Spleen (tissue), 11 donors: ENCODE data around the gene SLC8A2. TPM values are rescaled to one million over a fixed set of nuclear protein-coding genes. Genes with fewer than 3 reads are reported as not detected.
"Not testable (repeated sequence)": the region's sequence is repeated elsewhere in the genome, so short reads cannot be mapped to it uniquely, and the experiment has no call there.

Experiments used
- DNase-seq: peaks from one replicate; pipeline ENCODE4 v3.0.0-alpha.2; 2020
- H3K27ac ChIP-seq, 8 donors: fragments of 200-600 bp; sonication (generic) in 7 of 8; 1 replicate in 4 of 8; 2 replicates in 4 of 8; pipeline versions ENCODE4 v1.5.0 to v1.8.0; 2016 to 2021; ENCODE audit warnings: inconsistent platforms in 4 of 8, mild to moderate bottlenecking in 4 of 8, moderate library complexity in 1 of 8
- H3K27me3 ChIP-seq, 7 donors: fragments of 200-600 bp; sonication (generic) in 6 of 7; replicated peaks in 1 of 7; 1 replicate in 4 of 7; 2 replicates in 3 of 7; pipeline versions ENCODE4 v1.5.0 to v1.8.0; 2016 to 2021; ENCODE audit warnings: inconsistent platforms in 3 of 7, mild to moderate bottlenecking in 1 of 7
- H3K36me3 ChIP-seq, 6 donors: fragments of 200-600 bp; sonication (generic) in 5 of 6; 1 replicate in 4 of 6; 2 replicates in 2 of 6; pipeline versions ENCODE4 v1.5.0 to v1.8.0; 2016 to 2021; ENCODE audit warnings: inconsistent platforms in 2 of 6
- H3K4me1 ChIP-seq, 6 donors: fragments of 200-600 bp; sonication (generic) in 5 of 6; 1 replicate in 3 of 6; 2 replicates in 3 of 6; pipeline versions ENCODE4 v1.5.0 to v1.8.0; 2016 to 2021; ENCODE audit warnings: inconsistent platforms in 3 of 6
- H3K4me3 ChIP-seq, 8 donors: fragments of 200-600 bp; sonication (generic) in 7 of 8; 1 replicate in 4 of 8; 2 replicates in 4 of 8; pipeline versions ENCODE4 v1.5.0 to v1.8.0; 2016 to 2021; ENCODE audit warnings: inconsistent platforms in 4 of 8, mild to moderate bottlenecking in 4 of 8, moderate library complexity in 2 of 8
- H3K9me3 ChIP-seq, 8 donors: fragments of 200-600 bp; sonication (generic) in 7 of 8; 1 replicate in 4 of 8; 2 replicates in 4 of 8; pipeline versions ENCODE4 v1.5.0 to v1.8.0; 2016 to 2021; ENCODE audit warnings: inconsistent platforms in 4 of 8
- CTCF ChIP-seq, 11 experiments: fragments of 200-600 bp in 7 of 11; fragments of 450-650 bp in 4 of 11; sonication (generic) in 4 of 11; IDR thresholded peaks in 8 of 11; conservative IDR thresholded peaks in 3 of 11; 1 replicate in 7 of 11; 2 replicates in 4 of 11; pipeline versions ENCODE4 v1.4.0 to v1.8.0; 2016 to 2021; ENCODE audit warnings: antibody characterized with exemption in 11 of 11, inconsistent platforms in 4 of 11, mild to moderate bottlenecking in 1 of 11
- POLR2A ChIP-seq, 3 donors: fragments of 450-650 bp; IDR thresholded peaks; one replicate each; pipeline ENCODE4 v1.5.1; 2017; ENCODE audit warnings: antibody characterized with exemption in 3 of 3, mild to moderate bottlenecking in 1 of 3
- POLR2AphosphoS5 ChIP-seq, 3 donors: sonication (generic); formaldehyde crosslinking; IDR thresholded peaks; one replicate each; pipeline ENCODE4 v1.5.1; 2017; ENCODE audit warnings: antibody characterized with exemption in 3 of 3
- WGBS, 5 donors: extraction: QIAGEN DNeasy Blood & Tissue Kit in 3 of 5; methylation state at CpG; one replicate each; pipeline versions ENCODE4 v1.1.5 to v1.1.7; 2013 to 2018; 5-methylcytosine and 5-hydroxymethylcytosine counted together
- intact Hi-C: fragments of 100-400 bp; cut with DNase I; formaldehyde crosslinking; loops from one replicate; pipeline ENCODE4 v1.15.0; 2023; ENCODE audit warnings: low total_unique reads
- polyA plus RNA-seq, 3 donors: library from polyadenylated mRNA; stranded (reverse); fragments of 200-250 nt; gene quantifications; one replicate each; pipeline ENCODE4 v1.2.1, GENCODE V29; 2013
- total RNA-seq, 7 donors: library from RNA; depleted of rRNA in 3 of 7; stranded (reverse); fragments of >200 nt in 3 of 7; fragmentation: NEBNext Ultra II Directional in 4 of 7; extraction: Animal tissue kit (Norgen Biotek cat#: 25700) in 4 of 7; gene quantifications; one replicate each; pipeline versions ENCODE4 v1.1.0 to v1.2.1, GENCODE V29; 2016 to 2021
- donor health status: healthy with polysubstance abuse.
- donor health status: DM: no; HTN: no; CAD: no; lungs with moderate emphysema.
- donor health status: DM: no; HTN: no; CAD: no.
- donor health status: Bipolar disorder and iron deficiency.
- donor health status: healthy.
- donor health status: DM: no; HTN: no; CAD: no.
- donor health status: DM: yes; HTN: yes; CAD: no.

The SLC8A2 gene
- total and polyA plus RNA-seq, 10 donors: 0.02 to 0.19 TPM; not detected in 8

GRCh38 chr19:47391510-47392223 lies 80.0 kb downstream of the SLC8A2 start:
- peak; percentile 94 for DNase-seq
- no peaks in the 10 kb centered on the region for H3K9me3 ChIP-seq
- no peaks in the 10 kb centered on the region for H3K36me3 ChIP-seq
- H3K4me3 ChIP-seq: no peak overlapping the region
- peak overlapping the region in 1 of 8 donors; percentile 91 for H3K27ac ChIP-seq
- peaks cover 0 to 44% (median 9%) of the 10 kb centered on the region in 6 donors for H3K4me1 ChIP-seq
- WGBS, 5 donors: 30 to 35% (median 31%) methylated on average over 15 of the region's 15 CpGs
- peaks cover 0 to 5% (median 0%) of the 10 kb centered on the region in 7 donors for H3K27me3 ChIP-seq
- intact Hi-C loops: loop anchor here (5.0 kb wide), 1 partner anchor 94 kb away; no protein-coding TSS in a partner anchor
- TF ChIP-seq POLR2AphosphoS5 (IDR thresholded peaks at IDR 0.05) (peak in 2 of 3 donors; percentile 18 to 21), CTCF (IDR thresholded peaks at IDR 0.05 in 8 of 11, conservative IDR thresholded peaks at IDR 0.05 in 3 of 11) (peak; percentile 87 to 97 (median 93)), POLR2A (IDR thresholded peaks at IDR 0.05) (no peak)

GRCh38 chr19:47390533-47391488 lies 80.9 kb downstream of the SLC8A2 start:
- Histone ChIP-seq H3K4me1 (peaks cover 0 to 45% (median 9%) of the 10 kb centered on the region in 6 donors), H3K27ac (peak overlapping the region in 7 of 8 donors; percentile 33 to 95 (median 89)), H3K9me3 (no peaks in the 10 kb centered on the region), H3K36me3 (no peaks in the 10 kb centered on the region), H3K4me3 (peak overlapping the region in 1 of 8 donors; percentile 57), H3K27me3 (peaks cover 0 to 5% (median 0%) of the 10 kb centered on the region in 7 donors)
- DNase-seq: no peak
- intact Hi-C loops: loop anchor here (5.0 kb wide), 1 partner anchor 94 kb away; no protein-coding TSS in a partner anchor
- TF ChIP-seq POLR2AphosphoS5 (IDR thresholded peaks at IDR 0.05) (no peak), POLR2A (IDR thresholded peaks at IDR 0.05) (no peak), CTCF (IDR thresholded peaks at IDR 0.05 in 8 of 11, conservative IDR thresholded peaks at IDR 0.05 in 3 of 11) (no peak)
- 75 to 83% (median 81%) methylated on average over 20 of the region's 20 CpGs for WGBS, 5 donors

GRCh38 chr19:47389150-47389556 lies 82.5 kb downstream of the SLC8A2 start:
- Histone ChIP-seq H3K4me1 (peaks cover 0 to 45% (median 9%) of the 10 kb centered on the region in 6 donors), H3K27ac (peak overlapping the region in 7 of 8 donors; percentile 69 to 95 (median 89)), H3K36me3 (no peaks in the 10 kb centered on the region), H3K27me3 (peaks cover 0 to 3% (median 0%) of the 10 kb centered on the region in 7 donors), H3K4me3 (peak overlapping the region in 1 of 8 donors; percentile 57), H3K9me3 (no peaks in the 10 kb centered on the region)
- intact Hi-C loops: no loop called here
- TF ChIP-seq POLR2A (IDR thresholded peaks at IDR 0.05) (no peak), POLR2AphosphoS5 (IDR thresholded peaks at IDR 0.05) (peak in 1 of 3 donors; percentile 48), CTCF (IDR thresholded peaks at IDR 0.05 in 8 of 11, conservative IDR thresholded peaks at IDR 0.05 in 3 of 11) (peak in 1 of 11 experiments; percentile 16)
- DNase-seq: peak; percentile 89
- WGBS, 5 donors: 36 to 72% (median 56%) methylated on average over 9 of the region's 9 CpGs

- intact Hi-C loops, H3K9me3 ChIP-seq, H3K27me3 ChIP-seq, H3K36me3 ChIP-seq: not testable (repeated sequence)
- peak; percentile 73 for DNase-seq
- H3K4me3 ChIP-seq: peak overlapping the region in 1 of 8 donors; percentile 57
- WGBS, 5 donors: 42 to 73% (median 59%) methylated on average over 5 of the region's 5 CpGs
- H3K27ac ChIP-seq: peak overlapping the region in 7 of 8 donors; percentile 69 to 95 (median 89)
- H3K4me1 ChIP-seq: peaks cover 0 to 50% (median 9%) of the 10 kb centered on the region in 6 donors
Measured at GRCh38 chr19:47388721-47389120, 83.0 kb downstream of the SLC8A2 start.

- H3K4me1 ChIP-seq: peaks cover 0 to 61% (median 14%) of the 10 kb centered on the region in 6 donors
- intact Hi-C loops, H3K27me3 ChIP-seq, H3K36me3 ChIP-seq, DNase-seq, H3K9me3 ChIP-seq: not testable (repeated sequence)
- H3K27ac ChIP-seq: peak overlapping the region in 6 of 8 donors; percentile 69 to 95 (median 90)
- WGBS, 5 donors: 69 to 86% (median 77%) methylated on average over 3 of the region's 3 CpGs
- peak overlapping the region in 1 of 8 donors; percentile 57 for H3K4me3 ChIP-seq
Measured at GRCh38 chr19:47387623-47388022, 84.1 kb downstream of the SLC8A2 start.
